Cortex of kidney (tissue), 1 donor: ENCODE data around the gene CAMK2N1.
A peak's percentile ranks its signal among the peaks of the same experiment; 100 is the strongest.
"Not testable (repeated sequence)": the region's sequence is repeated elsewhere in the genome, so short reads cannot be mapped to it uniquely, and the experiment has no call there.

Experiments
- DNase-seq: peaks from one replicate; lab custom pipeline; 2025; lab: John Stamatoyannopoulos, UW

Gene CAMK2N1

GRCh38 chr1:20485527-20486456, at the start of gene CAMK2N1:
Gene CAMK2N1 (minus strand): TSS chr1:20486210. CDS start chr1:20485379, 831 bp downstream.
- no peak for DNase-seq

DNA sequence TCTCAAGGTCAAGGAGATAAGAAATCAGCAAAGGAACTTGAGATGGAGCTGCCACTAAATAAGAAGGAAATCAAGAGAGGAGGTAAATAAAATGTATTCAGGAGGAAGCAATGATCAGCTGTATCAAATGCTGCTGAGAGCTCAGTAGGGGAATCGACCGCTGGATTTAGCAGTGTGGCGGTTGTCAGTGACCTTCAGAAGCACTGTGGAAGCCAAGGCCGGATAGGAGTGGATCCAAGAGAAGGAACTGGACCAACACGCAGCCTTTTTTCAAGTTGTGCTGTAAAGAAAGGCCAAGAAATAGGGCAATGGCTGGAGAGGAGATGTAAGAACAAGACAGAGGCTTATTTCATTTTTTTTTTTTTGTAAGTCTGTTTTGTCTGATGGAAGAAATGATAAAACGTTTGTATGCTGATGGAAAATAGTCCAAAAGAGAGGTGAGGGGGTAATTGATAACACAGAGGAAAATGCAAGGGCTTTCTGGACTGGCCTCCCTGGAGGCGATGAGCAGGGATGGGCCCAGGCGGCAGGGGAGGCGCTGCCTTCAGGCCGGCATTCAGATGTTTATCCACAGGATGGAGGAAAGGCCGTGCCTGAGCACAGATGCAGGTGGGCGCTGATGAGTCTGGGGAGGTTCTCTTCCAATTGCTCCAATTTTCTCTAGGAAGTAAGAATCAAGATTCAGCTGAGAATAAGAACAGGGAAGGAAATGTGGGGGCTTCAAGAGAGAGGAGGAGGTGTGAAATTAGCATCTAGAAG, 48.8 kb upstream of the CAMK2N1 start:
- DNase-seq: no peak

DNA sequence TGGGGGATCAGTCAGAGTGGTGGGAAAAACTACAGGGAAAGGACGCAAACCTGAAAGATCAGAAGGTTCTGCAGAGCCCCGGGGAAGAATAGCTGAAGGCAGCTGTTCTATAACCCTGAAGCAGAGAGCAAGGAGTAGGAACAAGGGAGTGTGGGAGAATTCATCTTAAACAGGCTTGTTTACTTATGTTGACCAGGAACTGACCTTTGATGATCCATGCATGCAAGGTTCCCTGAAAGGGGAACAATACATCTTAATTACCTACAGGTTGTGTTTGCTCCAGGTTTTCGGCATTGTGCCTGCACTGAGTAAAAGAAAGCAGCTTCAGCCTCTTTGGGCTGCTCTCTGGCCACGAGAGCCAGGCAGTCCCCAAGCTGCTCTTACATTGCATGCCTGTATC, 47.6 kb upstream of the CAMK2N1 start:
- no peak for DNase-seq

DNA sequence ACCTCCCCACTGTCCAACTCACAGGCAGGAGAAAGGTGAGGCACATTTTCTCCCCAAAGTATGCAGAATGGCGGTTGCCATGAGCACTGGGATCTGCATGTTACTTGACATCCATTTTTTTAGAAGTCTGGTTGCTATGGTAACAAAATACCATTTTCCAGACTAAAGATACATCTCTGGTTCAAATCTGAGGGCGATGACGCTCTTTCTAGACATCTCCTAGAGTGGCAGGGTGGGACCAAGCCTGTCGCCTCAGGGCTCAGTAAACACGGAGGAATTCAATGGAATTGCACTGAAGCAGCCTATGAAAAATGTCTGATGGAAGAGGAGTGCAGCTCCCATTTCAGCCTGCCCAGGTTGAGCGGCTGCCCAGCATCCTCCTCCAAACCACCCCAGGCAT, 44.9 kb upstream of the CAMK2N1 start:
- no peak for DNase-seq

GRCh38 chr1:20530306-20530705, 44.3 kb upstream of the CAMK2N1 start:
- no peak for DNase-seq

GRCh38 chr1:20528221-20528620, 42.2 kb upstream of the CAMK2N1 start:
- DNase-seq: no peak

GRCh38 chr1:20526267-20526666, 40.3 kb upstream of the CAMK2N1 start:
- DNase-seq: no peak

DNA sequence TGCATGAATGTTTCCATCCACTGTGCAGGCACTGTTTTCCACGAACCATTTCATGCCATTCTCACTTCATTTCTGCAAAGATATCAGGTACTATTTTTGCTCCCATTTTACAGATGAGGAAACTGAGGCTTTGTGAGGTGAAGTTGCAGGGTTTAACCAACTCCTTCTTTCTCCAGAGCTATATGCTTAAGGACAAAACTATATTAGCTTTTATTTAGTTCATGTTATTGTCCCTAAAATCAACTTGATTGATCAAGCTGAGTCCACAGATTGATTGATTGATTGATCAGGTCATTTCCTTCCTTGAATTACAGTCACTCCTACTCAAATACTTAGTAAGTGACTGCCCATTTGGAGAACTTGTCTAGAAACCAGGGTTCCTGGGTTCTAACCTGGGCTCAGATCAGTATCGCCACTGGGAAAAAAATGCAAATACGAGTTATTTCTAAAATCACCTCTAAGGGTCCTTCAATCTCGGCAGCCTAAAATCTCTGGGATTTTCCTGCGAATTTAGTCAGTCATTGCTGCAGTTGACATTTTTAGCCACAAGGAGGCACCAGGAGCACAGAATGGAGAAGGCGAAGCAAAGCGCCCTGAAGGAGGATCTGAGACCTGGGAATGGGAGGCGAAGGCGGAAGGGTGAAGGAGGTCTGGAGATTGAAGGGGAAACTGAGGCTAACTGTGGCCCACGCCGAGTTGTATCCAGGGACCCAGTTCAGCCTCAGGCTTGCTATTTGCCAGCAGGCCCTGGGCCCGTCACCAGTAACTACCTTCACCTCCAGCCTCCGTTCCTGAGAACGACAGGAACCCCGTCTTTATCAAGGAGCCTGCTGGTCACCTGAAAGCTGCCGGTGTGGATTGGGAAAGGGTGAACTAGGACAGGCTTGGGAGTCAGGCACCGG, 36.2 kb upstream of the CAMK2N1 start:
- no peak for DNase-seq

DNA sequence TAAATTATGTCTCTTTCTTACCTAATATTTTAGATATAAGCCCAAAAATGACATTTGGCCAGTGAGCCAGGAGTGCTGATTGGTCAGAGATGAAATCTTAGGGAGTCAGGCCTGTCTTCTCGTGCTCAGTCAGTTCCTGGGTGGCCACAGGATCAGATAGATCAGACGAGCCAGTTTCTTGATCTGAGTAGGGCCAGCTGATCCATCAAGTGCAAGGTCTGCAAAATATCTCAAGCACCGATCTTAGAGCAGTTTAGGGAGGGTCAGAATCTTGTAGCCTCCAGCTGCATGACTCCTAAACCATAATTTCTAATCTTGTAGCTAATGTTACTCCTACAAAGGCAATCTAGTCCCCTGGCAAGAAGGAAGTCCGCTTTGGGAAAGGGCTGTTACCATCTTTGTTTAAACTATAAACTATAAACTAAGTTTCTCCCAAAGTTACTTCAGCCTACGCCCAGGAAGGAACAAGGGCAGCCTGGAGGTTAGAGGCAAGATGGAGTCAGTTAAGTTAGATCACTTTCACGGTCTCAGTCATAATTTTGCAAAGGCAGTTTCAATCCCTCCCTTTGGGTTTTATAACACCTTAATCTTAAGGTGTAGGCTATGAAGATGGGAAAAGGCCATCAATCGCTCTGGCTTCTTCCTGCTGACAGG, 33.7 kb upstream of the CAMK2N1 start:
- DNase-seq: not testable (repeated sequence)

- no peak for DNase-seq
Observed at GRCh38 chr1:20511518-20512428, 25.8 kb upstream of the CAMK2N1 start.

- no peak for DNase-seq
Observed at GRCh38 chr1:20508411-20508771, 22.4 kb upstream of the CAMK2N1 start.

GRCh38 chr1:20507564-20508410, 21.8 kb upstream of the CAMK2N1 start, which contains the start of gene MUL1:
Gene MUL1 (minus strand): TSS chr1:20508151. CDS start chr1:20508024, 127 bp downstream.
- peak; percentile 30 for DNase-seq

- DNase-seq: no peak
Observed at GRCh38 chr1:20507248-20507563, 21.2 kb upstream of the CAMK2N1 start.

GRCh38 chr1:20505488-20505887, 19.5 kb upstream of the CAMK2N1 start:
- DNase-seq: no peak

DNA sequence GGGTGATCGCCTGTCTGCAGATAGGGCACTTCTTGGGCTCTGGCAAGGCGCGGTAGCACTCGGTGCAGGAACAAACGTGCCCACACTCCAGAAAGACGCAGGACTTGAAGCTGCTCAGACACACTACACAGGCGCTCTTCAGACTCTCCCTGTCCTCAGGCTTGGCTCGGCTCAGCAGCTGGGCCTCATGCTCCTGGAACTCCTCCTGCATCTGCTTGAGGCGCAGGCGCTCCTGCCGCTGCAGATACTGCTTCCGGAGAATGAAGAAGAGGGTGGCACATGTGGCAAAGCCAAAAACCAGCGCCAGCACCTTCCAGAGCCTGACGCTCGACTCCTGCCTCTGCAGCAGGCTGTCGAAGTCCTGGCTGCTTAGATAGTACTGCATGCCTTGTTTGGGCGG, 14.7 kb upstream of the CAMK2N1 start:
- no peak for DNase-seq

GRCh38 chr1:20499718-20500117, 13.7 kb upstream of the CAMK2N1 start:
- no peak for DNase-seq

DNA sequence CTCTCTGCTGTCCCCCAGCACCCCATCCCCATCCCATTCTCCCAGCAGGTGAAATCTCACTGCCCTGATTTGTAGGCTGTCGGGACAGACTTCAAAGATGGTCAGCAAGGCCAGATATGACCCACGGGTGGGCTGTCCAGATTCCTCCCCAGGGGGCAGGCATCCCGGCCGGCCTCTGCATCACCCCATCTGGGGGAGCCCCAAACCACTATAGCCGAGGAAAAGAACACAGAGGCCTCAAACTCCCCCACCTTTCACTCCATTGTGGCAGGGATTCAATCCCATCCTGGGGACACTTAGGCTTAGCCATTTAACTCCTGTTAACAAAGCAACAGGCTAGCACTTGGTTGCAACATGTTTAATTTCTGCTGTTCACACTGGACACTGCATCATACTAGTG, 13.1 kb upstream of the CAMK2N1 start:
- DNase-seq: no peak

- no peak for DNase-seq
Observed at GRCh38 chr1:20498116-20498515, 12.1 kb upstream of the CAMK2N1 start.

DNA sequence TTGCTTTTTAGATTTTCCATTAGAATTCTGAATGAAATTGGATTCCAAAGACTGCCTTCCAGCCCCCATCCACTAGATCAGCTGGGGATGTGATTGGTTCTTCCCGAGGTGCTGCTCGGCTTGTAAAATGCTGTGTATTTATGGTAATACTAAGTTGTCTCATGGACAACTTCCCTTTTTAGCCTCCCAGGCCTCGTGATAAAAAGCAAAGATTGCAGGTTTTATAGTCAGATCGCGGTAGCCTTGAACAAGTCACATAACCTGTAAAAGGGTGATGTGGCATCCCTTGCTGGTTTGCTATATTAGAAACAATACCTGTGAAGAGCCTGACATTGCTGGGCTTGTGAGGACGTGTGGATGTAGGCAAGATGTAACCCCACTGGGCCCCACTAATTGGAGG, 11.5 kb upstream of the CAMK2N1 start:
- no peak for DNase-seq
